HG02938 (cell line): ENCODE data around the gene VPS37C.

ENCODE experiments used
- ATAC-seq: cut with Tn5 transposase; IDR thresholded peaks from one replicate; pipeline ENCODE4 v1.9.1; 2021; ENCODE audit warnings: mild to moderate bottlenecking, moderate library complexity; ENCODE audit not compliant: unreplicated experiment

VPS37C gene

DNA sequence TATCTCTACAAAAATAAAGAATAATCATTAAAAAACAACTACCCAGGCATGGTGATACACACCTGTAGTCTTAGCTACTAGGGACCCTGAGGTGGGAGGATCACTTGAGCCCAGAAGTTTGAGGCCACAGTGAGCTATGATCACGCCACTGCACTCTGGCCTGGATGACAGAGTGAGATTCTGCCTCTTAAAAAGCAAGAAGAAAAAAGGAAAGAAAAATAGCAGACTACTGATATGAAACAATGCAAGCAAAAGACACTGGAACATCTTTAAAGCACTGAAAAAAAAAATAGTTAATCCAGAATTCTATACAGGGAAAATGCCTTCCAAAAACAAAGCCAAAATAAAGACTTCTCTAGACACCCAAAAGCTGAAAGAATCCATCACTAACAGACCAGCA is 5.9 kb downstream of the VPS37C start:
- ATAC-seq = no peak

DNA sequence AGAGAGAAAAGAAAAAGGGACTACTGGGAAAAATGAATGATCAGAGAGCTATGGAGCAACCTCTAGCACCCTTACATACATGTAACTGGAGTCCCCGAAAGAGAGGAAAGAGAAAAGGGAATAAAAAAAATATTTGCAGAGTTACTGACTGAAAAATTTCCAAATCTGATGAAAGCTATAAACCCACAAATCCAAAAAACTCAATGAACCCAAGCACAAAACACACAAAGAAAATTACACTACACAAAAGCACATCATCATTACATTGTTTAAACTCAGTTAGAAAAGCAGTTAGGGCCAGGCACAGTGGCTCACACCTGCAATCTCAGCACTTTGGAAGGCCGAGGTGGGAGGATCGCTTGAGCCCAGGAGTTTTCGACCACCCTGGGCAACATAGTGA is 6.7 kb downstream of the VPS37C start:
- ATAC-seq = no peak

DNA sequence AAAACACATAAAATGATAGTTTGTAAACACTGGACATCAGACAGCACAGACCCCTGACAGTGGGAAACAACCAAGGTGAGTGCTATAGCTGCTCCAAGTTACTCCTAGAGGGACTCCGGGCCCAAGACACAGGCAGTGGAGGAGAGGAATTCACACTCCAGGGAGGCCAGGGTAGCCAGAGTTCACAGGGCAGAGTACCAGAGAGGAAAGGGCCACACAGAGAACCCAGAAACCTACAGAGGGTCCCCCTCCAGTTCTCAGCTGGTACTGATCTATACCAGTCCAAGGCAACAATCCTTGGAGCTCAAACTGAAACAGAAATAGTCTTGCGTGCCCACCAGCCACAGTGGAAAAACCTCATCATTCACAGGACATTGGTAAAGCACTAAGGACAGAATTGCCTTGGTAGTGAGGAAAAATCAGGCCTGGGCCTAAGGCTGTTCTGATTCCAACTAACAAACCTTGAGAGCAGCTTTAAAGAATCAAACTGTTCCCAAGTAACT is 7.6 kb downstream of the VPS37C start:
- ATAC-seq = no peak

DNA sequence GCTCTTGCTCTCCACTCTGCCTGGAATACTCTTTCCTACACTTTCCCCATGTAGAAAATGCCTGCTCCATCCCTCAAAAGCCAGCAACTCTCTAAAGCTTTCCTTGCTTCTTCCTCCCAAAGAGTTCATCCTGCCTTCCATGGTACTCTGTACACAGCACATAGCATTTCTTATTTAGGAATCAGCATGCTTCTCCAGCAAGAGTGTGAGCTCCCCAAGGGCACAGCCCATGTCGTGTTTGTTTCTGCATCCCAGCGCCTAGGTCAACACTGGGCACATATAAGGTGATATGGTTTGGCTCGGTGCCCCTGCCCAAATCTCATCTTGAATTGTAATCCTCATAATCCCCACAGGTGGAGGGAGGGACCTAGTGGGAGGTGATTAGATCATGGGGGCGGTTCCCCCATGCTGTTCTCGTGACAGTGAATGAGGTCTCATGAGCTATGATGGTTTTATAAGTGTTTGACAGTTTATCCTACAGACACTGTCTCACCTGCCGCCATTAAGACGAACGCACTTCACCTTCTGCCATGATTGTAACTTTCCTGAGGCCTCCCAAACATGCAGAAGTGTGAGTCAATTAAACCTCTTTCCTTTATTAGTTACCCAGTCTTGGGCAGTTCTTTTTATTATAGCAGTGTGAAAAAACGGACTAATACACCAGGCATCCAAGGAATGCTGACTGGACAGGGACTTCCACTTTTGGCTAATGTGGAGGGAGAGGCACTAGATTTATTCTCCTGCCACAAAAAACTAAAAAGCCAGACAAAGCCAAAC is 8.2 kb downstream of the VPS37C start:
- ATAC-seq = no peak

DNA sequence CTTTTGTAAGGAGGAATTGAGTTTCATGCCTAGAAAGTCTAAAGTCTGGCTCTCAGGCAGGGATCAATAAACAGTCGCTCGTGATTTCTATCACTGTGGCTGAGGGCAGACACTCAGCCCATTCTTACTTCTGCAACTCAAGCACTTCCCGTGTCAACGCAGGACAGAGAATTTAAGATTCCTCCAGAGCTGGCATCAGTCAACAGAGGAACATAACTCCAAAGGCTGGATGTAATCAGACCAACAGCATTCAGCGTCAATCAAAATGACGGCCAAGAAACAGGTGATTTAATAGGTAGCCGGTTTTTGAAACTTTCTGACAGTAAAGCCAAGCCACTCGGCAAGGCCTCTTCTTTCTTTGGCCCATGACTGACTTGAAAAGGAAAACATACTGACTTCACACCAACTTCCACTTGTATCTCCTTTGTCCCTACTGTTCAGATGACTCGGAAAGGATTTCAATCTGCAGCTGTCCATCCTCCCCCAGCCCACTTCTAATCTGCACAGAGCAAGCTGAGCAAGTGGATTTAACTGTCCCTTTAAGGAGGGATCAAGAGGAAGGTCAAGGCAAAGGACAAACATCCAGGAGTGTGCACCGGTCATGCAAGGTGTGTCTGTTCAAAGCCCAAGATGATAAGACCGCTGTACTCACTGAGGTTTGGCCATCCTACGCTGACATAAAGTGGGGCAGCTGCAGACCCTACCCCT is 9.5 kb downstream of the VPS37C start:
- ATAC-seq = no peak

DNA sequence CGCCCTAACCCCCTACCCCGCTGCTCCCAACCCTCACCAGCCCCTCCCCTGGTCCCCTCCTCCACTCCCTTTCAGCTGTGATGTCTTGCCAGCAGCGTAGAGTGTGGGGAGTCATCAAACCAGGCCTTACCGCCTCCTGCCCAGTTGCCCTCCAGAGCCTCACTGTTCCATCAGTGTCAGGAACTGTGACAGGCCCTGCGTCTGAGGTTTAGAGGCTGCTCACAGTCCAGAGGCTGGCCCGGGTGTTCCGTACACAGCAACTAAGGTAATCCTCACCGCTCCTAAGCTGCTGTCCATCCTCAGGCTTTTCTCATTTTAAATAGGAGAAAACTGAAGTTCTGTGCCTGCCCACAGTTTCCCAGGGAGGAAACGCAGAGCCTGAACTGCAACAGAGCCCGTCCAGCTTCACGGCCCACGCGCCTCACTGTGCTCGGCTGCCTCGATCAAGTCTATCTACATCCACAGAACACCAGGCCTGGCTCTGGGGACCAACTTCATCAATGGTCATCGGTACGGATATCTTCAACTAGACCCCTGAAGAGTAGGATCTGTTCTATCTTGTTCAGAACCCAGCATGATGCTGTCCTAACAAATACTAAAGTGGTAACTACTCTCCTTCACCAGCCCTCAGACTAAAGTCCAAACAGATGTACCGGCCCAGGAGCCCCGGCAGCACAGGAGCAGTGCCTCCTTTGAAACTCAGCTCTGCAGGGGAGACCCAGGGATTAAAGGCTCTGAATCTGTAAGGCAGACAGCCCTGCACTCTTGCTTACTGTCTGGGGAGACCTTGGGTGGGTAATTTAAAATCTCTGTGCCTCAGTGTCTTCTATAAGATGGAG is 10.3 kb downstream of the VPS37C start:
- no peak for ATAC-seq

DNA sequence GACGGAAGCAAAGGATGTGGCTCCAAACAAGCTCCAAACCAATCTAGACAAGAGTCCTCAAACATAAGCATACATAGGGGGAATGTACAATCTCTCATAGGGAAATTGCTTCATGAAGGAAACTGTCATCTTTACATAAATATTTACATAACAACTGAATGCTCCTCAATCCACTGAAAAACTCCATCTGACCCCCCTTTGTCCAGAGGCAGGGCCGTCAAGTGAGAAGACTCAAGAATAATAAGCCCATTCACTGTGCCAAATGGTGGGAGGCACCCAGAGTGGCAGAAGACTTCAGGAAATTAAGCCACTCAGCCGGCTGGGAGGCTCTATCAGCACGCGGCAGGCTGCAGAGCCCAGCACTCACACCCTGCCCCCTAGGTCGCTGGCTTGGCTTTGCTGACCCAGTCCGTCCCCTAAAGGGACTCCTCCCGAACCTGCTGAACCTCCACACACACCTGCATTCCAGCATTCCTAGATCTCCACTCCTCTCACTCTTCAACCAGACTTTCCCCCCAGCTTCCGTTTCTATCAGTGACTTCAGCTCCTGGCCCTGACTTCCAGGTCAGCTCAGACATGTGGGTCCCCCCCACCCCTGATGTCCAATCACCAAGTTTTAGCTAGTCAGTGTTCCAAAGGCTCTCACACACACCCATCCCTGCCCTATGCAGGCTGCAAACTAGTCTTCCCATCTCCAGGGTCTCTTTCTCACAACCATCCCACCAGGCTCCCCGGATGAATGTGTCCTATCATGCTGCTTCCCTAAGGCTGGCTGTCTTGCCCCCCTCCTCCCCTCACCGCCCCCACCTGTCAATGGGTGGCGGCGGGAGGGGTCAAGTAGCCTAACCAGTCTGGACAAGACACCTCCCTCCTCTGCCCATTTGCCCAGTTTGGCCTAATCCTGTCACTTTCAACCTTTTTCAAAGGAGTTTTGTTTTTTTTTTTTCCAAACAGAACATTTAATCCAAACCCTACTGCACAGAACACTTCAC is 11.3 kb downstream of the VPS37C start:
- ATAC-seq = no peak

DNA sequence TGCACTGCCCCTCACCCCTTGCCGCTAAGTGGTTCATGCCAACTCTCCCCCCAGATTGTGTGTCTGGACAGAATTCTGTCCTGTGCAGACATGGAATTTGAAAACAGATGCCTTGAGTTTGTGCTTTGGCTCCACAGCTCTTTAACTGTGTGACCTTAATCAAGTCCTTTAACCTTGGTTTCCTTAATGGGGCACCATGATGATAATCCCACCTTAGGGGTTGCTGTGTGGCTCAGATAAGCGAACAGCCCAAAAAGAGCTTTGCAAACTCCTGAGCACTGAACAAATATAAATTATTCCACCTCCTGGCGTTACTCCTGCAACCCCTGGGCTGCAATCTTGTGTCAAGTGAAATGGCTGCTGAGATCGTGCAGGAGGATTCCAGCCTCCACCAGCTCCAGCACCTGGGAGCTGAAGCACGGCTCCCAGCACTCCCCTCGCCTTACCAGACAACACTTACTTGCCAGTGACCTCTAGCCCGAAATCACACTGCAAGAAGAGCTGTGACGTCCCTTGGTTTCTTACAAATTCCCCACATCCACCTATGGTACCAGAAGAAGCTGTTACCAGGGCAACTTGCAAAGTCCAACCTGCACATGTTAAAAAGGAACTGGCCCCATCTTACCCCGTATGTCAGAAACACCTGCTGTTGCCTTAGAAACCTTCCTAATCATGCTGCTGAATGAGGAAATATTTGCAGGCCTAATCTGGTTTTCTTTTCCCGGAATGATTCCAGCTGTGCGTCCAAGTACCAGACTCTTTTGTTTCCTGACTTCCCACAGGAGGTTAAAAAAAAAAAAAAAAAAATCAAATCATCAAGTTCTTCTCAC is 13.2 kb downstream of the VPS37C start:
- no peak for ATAC-seq

DNA sequence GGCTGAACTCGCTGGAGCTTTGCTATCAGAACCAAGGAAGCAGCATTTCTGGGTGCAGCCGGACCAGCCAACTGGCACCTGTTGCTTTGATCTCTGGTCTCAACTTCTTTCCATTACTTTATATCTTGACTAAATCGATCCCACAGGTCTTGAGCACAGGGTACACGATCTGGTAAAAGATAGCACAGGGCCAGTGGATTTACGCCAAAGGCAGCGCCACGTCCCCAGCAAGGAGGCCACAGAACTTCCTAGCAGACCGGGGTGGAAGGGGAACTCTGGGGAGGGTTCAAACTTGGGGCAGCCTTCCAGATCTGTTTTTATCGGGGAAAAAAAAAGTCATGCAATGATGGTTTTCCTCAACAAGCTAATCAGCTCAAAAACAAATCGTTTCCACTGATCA is 14.0 kb downstream of the VPS37C start:
- ATAC-seq = no peak

DNA sequence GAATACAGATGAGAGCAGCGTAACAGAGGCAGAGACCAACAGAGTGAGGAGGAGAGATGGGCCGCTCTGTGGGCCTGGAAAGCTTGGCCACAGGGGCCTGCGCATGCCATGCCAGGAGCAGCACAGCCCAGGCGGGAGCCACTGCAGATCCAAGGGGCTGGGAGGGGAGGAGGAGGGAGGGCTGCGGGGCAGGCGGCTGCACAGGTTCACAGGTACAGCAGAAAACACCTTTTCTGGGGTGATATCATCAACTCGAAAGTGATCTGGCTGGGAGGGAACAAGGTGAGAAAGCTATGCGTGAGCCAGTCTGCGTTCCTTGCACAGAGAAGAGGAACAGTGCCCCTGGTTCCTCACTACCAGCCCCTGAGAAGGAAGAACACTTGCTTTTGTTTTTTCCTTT is 14.8 kb downstream of the VPS37C start:
- ATAC-seq = no peak

DNA sequence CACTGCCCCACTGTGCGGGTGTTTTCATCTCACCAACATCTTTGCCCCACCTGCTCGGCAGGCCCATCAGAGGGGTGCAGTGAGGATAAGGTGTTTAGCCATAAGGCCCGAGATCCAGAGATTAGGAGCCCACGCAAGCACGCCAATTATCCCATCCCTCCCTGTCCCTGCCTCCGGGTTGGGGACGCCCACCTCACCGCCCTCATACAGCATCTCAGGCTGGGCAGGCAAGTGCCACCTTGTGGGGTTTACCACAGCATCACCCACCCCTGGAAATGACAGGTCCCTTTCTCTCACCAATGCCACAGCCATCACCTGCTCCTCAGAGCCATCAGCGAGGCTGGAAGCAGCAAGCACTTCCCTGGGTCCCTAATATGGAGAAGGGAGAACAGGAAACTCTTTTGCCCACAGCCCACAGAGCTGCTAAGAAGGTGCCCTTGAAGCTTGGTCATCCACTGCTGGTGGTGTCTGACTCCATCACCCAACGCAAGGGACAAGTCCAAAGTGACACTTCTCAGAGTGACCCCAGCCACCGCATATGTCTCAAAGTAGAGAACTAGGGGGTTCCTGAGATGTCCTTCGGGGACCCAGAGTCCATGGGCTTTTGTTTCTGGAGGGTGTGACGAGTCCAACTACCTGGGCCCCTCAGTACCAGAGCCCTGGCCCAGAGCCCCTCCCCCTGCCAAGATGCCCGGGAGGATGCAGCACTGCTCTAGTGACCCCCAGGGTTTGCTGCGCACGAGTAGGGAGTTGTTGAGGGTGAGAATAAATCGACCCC is 15.8 kb downstream of the VPS37C start:
- no peak for ATAC-seq

DNA sequence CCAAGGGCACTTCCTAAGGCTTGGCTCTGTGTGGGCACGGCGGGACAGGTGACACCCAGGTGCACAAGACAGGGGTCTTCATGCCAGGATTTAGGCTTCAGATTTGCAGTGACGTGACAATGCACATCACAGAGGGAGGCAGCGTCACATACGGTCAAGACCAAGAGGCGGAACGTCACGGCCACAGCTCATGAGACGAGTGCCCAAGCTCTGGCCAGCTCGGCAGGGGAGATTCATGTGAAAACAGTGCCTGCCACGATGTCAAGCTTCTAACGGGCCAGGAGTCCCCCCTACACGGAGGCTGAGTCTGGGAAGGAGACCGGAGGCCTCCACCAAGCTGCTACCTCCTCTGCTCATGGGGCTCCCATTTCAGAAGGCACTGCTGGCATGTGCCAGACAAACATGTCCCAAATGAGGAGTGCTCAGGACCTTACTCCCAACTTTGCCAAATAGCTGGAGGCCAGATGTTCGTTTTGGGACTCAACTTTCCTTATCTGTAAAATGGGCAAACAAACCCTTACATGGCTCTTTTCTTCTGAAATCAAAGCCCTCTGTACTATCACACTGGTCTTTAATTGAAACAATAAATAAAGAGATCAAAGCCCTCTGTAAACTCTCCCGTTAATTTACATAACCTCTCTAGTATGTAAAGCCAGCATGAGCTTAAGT is 16.6 kb downstream of the VPS37C start:
- ATAC-seq = no peak

DNA sequence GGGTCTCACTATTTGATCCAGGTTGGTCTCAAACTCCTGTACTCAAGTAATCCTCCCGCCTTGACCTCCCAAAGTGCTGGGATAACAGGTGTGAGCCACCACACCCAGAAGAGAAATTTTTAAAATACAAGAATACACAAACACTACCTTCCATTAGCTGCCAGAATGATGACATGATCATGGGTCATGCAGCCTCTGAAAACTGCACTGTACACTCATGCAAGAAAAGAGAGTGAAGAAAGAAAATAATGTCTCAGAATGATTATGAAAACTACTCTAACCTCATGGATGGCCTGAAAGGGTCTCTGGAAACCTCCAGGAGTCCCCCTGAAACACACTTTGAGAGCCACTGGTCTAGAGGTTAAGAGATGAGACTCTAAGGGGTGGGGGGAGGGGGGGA is 18.8 kb downstream of the VPS37C start:
- no peak for ATAC-seq

DNA sequence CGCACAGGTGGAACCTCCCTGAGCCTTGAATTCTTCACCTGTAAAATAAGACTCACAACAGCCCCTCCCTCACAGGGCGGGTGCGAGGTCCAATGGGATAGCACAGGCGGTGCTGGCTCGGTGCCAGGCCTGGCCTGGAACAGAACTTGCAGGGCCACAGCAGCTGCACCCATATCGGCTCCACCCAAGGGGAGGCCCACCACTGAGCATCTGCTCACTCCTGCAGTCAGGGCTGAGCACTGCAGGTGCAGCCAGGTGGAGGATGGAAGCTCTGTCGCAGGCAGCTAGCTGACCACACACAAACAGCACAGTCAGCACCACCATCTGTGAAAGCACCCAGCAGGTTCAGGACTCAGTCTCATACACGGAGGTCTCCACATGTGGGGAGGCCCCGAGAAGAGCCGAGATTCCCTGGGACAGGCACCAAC is 19.6 kb downstream of the VPS37C start:
- ATAC-seq = no peak

DNA sequence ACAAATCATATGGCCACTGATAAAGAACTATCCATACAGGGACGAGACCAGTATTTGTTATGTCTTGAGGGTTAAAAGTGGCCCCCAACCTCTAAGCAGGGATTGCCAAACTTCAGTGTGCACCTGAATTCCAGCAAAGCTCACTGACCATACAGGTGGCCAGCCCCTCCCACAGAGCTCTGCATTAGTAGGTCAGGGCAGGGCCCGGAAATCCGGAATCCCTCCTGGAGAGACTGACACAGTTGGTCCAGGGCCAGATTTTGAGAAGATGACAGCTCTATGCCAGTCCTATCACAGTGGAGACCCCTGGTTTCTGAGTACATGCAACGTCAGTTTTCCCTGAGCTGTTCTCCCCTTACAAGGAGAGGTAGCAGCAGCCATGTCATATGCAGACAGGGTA is 20.8 kb downstream of the VPS37C start:
- ATAC-seq = no peak

DNA sequence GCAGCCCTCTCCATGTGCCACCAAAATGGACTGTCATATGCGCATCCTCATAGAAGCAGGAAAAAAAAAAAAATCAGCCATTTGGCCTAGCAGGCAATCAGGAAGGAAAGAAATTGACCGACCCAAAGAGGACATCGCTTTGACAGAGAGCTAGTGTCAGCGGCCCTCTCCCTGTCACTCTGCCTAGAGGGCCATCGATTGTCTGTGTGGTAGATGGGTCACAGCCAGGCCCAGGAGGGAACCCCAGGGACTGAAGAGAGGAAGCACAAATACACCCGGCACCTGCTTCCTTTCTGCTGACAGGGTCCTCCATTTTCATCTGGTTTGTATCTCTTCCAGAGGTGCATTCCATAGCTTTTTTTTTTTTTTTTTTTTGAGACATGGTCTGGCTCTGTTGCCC is 21.8 kb downstream of the VPS37C start:
- no peak for ATAC-seq

DNA sequence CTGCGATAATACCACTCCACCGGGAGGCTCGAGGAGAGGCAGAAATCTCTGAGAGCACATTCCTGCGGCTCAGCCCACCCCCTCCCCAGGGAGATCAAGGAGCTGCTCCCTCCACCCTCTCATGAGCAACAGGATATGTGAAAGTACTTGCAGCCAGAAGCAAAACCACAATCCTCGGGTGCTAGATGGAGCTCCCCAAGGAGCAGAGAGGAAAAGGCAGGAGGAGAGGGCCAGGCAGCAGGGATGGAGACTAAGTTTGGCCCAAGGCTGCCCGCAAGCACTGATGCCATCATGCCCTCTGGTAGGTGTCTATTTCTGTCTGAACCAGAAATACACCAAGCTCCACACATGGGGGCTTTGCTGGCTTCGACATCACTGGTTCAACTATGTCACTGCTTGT is 22.3 kb downstream of the VPS37C start:
- no peak for ATAC-seq

DNA sequence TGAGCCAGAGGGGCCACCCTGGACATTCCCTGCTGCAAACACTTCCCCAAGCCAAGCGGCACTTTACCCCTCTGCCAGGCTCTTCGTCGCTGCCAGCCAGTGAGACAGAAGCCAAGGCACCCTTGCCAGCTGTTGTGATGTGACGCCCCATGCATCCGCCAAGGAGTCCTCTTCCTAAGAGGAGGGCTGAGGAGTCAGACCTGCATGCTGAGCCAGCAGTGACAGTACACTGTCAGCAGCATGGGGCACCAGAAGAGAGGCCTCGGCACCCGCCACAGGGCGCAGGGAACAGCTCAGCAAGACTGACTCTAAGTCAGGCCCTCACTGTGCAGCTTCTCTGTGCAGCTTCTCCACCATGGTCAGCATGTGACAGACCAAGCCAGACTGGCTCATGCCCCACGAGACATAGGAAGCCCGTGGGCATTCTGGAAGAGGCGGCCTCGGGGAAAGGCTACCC is 26.4 kb downstream of the VPS37C start:
- no peak for ATAC-seq
